HG03039 (cell line): ENCODE measurements around the gene CARHSP1.
"Not testable (repeated sequence)": the region's sequence is repeated elsewhere in the genome, so short reads cannot be mapped to it uniquely, and the experiment has no call there.

Experiments
- ATAC-seq: cut with Tn5 transposase; IDR thresholded peaks from one replicate; pipeline ENCODE4 v1.9.1; 2021; ENCODE audit warnings: mild to moderate bottlenecking, moderate library complexity; ENCODE audit not compliant: unreplicated experiment

The CARHSP1 gene

GRCh38 chr16:8836797-8837196, 32.0 kb downstream of the CARHSP1 start:
- not testable (repeated sequence) for ATAC-seq

GRCh38 chr16:8832717-8833105, 36.1 kb downstream of the CARHSP1 start:
- ATAC-seq: no peak

GRCh38 chr16:8831871-8832716, 36.7 kb downstream of the CARHSP1 start:
- no peak for ATAC-seq

- no peak for ATAC-seq
Measured at GRCh38 chr16:8831450-8831849, 37.4 kb downstream of the CARHSP1 start.

- ATAC-seq: no peak
Measured at GRCh38 chr16:8828541-8829165, 40.2 kb downstream of the CARHSP1 start.

GRCh38 chr16:8826278-8826879, 42.4 kb downstream of the CARHSP1 start:
- ATAC-seq: no peak

GRCh38 chr16:8822403-8822802, 46.4 kb downstream of the CARHSP1 start:
- ATAC-seq: no peak

- ATAC-seq: no peak
Measured at GRCh38 chr16:8819411-8820034, 49.3 kb downstream of the CARHSP1 start.

- ATAC-seq: peak; percentile 71
Measured at GRCh38 chr16:8818504-8819270, 50.1 kb downstream of the CARHSP1 start.

- ATAC-seq: no peak
Measured at GRCh38 chr16:8816967-8817655, 51.7 kb downstream of the CARHSP1 start.

- ATAC-seq: no peak
Measured at GRCh38 chr16:8814095-8814806, 54.6 kb downstream of the CARHSP1 start.

GRCh38 chr16:8812162-8812843, 56.5 kb downstream of the CARHSP1 start:
- no peak for ATAC-seq

GRCh38 chr16:8808613-8809353, 60.0 kb downstream of the CARHSP1 start:
- ATAC-seq: no peak

- no peak for ATAC-seq
Measured at GRCh38 chr16:8808009-8808408, 60.8 kb downstream of the CARHSP1 start.

GRCh38 chr16:8807189-8807588, 61.6 kb downstream of the CARHSP1 start:
- ATAC-seq: no peak

- ATAC-seq: no peak
Measured at GRCh38 chr16:8806272-8806983, 62.4 kb downstream of the CARHSP1 start.

- no peak for ATAC-seq
Measured at GRCh38 chr16:8804313-8804712, 64.5 kb downstream of the CARHSP1 start.

GRCh38 chr16:8803733-8804132, 65.1 kb downstream of the CARHSP1 start:
- not testable (repeated sequence) for ATAC-seq
